CD14-positive monocyte (primary cell): Measurements from ENCODE around the gene FGFRL1. TPM values are rescaled to one million over a fixed set of nuclear protein-coding genes. Genes with fewer than 3 reads are reported as not detected.

Source experiments
- DNase-seq, 3 donors: peaks; one replicate each; pipeline ENCODE4 v3.0.0-alpha.2; 2011 to 2022
- H2AFZ ChIP-seq: 2 replicates; pipeline ENCODE4 v1.6.0; 2012; ENCODE audit warnings: mild to moderate bottlenecking, low read depth, low read length, inconsistent platforms; ENCODE audit not compliant: insufficient read depth, poor library complexity, severe bottlenecking
- H3K27ac ChIP-seq, 2 donors: 1 replicate in 1 of 2; 2 replicates in 1 of 2; pipeline ENCODE4 v1.5.1; 2012 to 2013; ENCODE audit warnings: low read length in 2 of 2, control low read depth in 1 of 2, inconsistent platforms in 1 of 2, low read depth in 1 of 2, mild to moderate bottlenecking in 1 of 2
- H3K27me3 ChIP-seq, 2 donors: one replicate each; pipeline versions ENCODE4 v1.6.0 to v1.6.1; 2011 to 2013; ENCODE audit warnings: low read length in 2 of 2; ENCODE audit not compliant: control insufficient read depth in 2 of 2, insufficient read depth in 2 of 2
- H3K36me3 ChIP-seq, 2 donors: replicated peaks in 1 of 2; 1 replicate in 1 of 2; 2 replicates in 1 of 2; pipeline versions ENCODE4 v1.5.1 to v1.6.1; 2012 to 2013; ENCODE audit warnings: low read length in 2 of 2, control low read depth in 1 of 2, inconsistent platforms in 1 of 2, mild to moderate bottlenecking in 1 of 2; ENCODE audit not compliant: insufficient read depth in 2 of 2, control insufficient read depth in 1 of 2
- H3K4me1 ChIP-seq, 2 donors: 1 replicate in 1 of 2; 2 replicates in 1 of 2; pipeline versions ENCODE4 v1.5.1 to v1.6.1; 2012 to 2013; ENCODE audit warnings: low read length in 2 of 2, control low read depth in 1 of 2, inconsistent platforms in 1 of 2, mild to moderate bottlenecking in 1 of 2, moderate library complexity in 1 of 2; ENCODE audit not compliant: insufficient read depth in 2 of 2, control insufficient read depth in 1 of 2
- H3K4me2 ChIP-seq: replicated peaks from 2 replicates; pipeline ENCODE3; 2012; ENCODE audit warnings: low read length, moderate library complexity, mild to moderate bottlenecking; ENCODE audit not compliant: poor library complexity, severe bottlenecking; ENCODE audit errors: extremely low read depth
- H3K4me3 ChIP-seq, 3 experiments: fragments of 200-600 bp in 1 of 3; sonication (generic) in 1 of 3; replicated peaks in 1 of 3; 1 replicate in 2 of 3; 2 replicates in 1 of 3; pipeline ENCODE4 v1.5.1; 2011 to 2013; ENCODE audit warnings: low read length in 3 of 3, mild to moderate bottlenecking in 3 of 3, control low read depth in 2 of 3, low read depth in 2 of 3, inconsistent platforms in 1 of 3, moderate library complexity in 1 of 3
- H3K79me2 ChIP-seq: 2 replicates; pipeline ENCODE4 v1.6.0; 2012; ENCODE audit warnings: mild to moderate bottlenecking, control low read depth, inconsistent platforms, low read length, moderate library complexity; ENCODE audit not compliant: insufficient read depth
- H3K9ac ChIP-seq: 2 replicates; pipeline ENCODE4 v1.6.0; 2017; ENCODE audit warnings: low read length, mild to moderate bottlenecking; ENCODE audit not compliant: insufficient read depth, poor library complexity, severe bottlenecking
- H3K9me3 ChIP-seq, 2 donors: replicated peaks in 1 of 2; 1 replicate in 1 of 2; 2 replicates in 1 of 2; pipeline versions ENCODE4 v1.5.1 to v1.6.1; 2012 to 2013; ENCODE audit warnings: low read length in 2 of 2, control low read depth in 1 of 2; ENCODE audit not compliant: control insufficient read depth in 1 of 2, insufficient read depth in 1 of 2
- H4K20me1 ChIP-seq: 2 replicates; pipeline ENCODE4 v1.6.0; 2012; ENCODE audit warnings: mild to moderate bottlenecking, low read length, control low read depth, moderate library complexity; ENCODE audit not compliant: insufficient read depth
- H3K27ac Mint-ChIP-seq, 7 donors: one replicate each; pipeline ENCODE4 v1.8.0; 2020; ENCODE audit warnings: mild to moderate bottlenecking in 7 of 7, mixed read lengths in 7 of 7, moderate library complexity in 6 of 7, inconsistent platforms in 2 of 7
- H3K27me3 Mint-ChIP-seq, 3 donors: one replicate each; pipeline ENCODE4 v1.8.0; 2021 to 2022; ENCODE audit warnings: low read depth in 3 of 3, mild to moderate bottlenecking in 3 of 3, mixed read lengths in 3 of 3, moderate library complexity in 3 of 3, inconsistent platforms in 1 of 3
- H3K36me3 Mint-ChIP-seq, 2 donors: one replicate each; pipeline ENCODE4 v1.8.0; 2020; ENCODE audit warnings: mixed read lengths in 2 of 2, inconsistent platforms in 1 of 2, mild to moderate bottlenecking in 1 of 2
- H3K4me1 Mint-ChIP-seq: one replicate; pipeline ENCODE4 v1.8.0; 2020; ENCODE audit warnings: mild to moderate bottlenecking, mixed read lengths
- H3K4me3 Mint-ChIP-seq, 2 donors: one replicate each; pipeline ENCODE4 v1.8.0; 2020; ENCODE audit warnings: mild to moderate bottlenecking in 2 of 2, mixed read lengths in 2 of 2, moderate library complexity in 1 of 2
- H3K9me3 Mint-ChIP-seq, 7 donors: one replicate each; pipeline ENCODE4 v1.8.0; 2020 to 2022; ENCODE audit warnings: mixed read lengths in 7 of 7, mild to moderate bottlenecking in 6 of 7, moderate library complexity in 6 of 7, inconsistent platforms in 2 of 7
- WGBS: methylation state at CpG from one replicate; pipeline ENCODE4 v1.1.5; 2013; ENCODE audit warnings: missing lambda C conversion rate; ENCODE audit not compliant: insufficient coverage; 5-methylcytosine and 5-hydroxymethylcytosine counted together
- intact Hi-C, 2 donors: fragments of 100-400 bp; cut with micrococcal nuclease; formaldehyde crosslinking; loops; one replicate each; pipeline versions ENCODE4 v1.15.0 to v1.15.1; 2023
- polyA plus RNA-seq, 3 donors: library from polyadenylated mRNA; depleted of rRNA in 1 of 3; unstranded in 2 of 3; stranded (reverse) in 1 of 3; fragments of 300-500 nt in 2 of 3; fragments of >200 nt in 1 of 3; fragmentation: Illumina TruSeq in 2 of 3; gene quantifications; 1 replicate in 2 of 3; 2 replicates in 1 of 3; pipeline ENCODE4 v1.2.3, GENCODE V29; 2012 to 2021
- TF ChIP-seq, protein P1 (sequence below): fragments of 200-600 bp; IDR thresholded peaks from one replicate; pipeline ENCODE4 v1.8.0; 2022; ENCODE audit warnings: antibody characterized with exemption, mild to moderate bottlenecking

The FGFRL1 gene
- polyA plus RNA-seq, 3 donors, result 0.17 to 77.7 (median 0.28) TPM

DNA sequence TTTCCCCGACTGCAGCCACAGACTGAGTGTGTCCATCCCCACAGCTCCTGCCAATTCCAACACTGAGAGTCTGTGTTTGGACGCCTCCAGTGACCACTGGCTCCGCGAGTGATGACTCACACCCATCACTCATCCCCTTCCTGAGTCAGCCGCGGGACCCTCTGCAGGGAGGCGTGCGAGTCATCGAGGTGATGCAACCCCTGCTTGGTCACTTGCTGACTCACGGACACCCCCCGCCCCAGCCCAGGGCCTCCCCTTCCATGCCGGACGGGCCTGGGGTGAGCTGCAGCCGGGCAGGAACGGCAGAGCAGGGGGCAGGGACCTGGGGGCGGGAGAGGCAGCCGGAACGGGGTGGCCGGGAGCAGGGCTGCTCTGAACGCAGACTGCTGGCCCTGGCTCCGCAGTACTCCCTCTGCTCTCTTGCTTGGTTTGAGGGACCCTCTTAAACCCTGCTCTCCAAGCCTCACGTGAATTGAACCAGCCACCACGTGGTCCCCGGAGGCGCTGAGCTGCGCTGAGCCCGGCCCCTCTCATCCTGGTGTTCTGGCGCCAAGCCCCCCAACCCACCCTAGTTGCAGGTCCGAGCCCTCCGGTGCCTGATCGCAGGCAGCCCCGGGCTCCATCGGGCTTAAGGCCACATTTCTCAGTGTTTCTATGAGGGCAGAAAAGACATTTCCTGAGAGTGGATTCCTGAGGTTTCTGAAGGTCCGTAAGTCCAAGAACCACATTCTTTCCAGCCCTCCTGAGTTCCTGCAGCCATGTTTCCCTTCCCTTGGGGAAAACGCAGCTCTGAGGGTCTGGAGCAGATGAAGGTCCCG is 32.4 kb downstream of the FGFRL1 start:
- H3K9ac ChIP-seq, result peak overlapping the region; percentile 62
- peaks cover 0 to 8% of the 10 kb centered on the region in 2 donors for H3K9me3 ChIP-seq
- intact Hi-C loops, result loop anchor here in 1 of 2 donors (5.0 kb wide), 1 partner anchor 38 kb away; no protein-coding TSS in a partner anchor
- H3K4me3 ChIP-seq, result peak overlapping the region in 1 of 3 experiments; percentile 32
- peak; percentile 90 to 99 (median 95) for DNase-seq
- Mint-ChIP-seq H3K9me3 (peaks cover 0 to 14% (median 6%) of the 10 kb centered on the region in 7 donors), H3K4me1 (peaks cover 21% of the 10 kb centered on the region), H3K4me3 (peak overlapping the region in 1 of 2 donors; percentile 72), H3K36me3 (peaks cover 0 to 3% of the 10 kb centered on the region in 2 donors), H3K27ac (peak overlapping the region in 6 of 7 donors; percentile 48 to 95 (median 77)), H3K27me3 (peaks cover 5 to 45% (median 24%) of the 10 kb centered on the region in 3 donors)
- 20% methylated on average over 30 of the region's 36 CpGs for WGBS
- peak overlapping the region; percentile 41 for H3K4me2 ChIP-seq
- no peaks in the 10 kb centered on the region for H3K79me2 ChIP-seq
- no peaks in the 10 kb centered on the region for H3K36me3 ChIP-seq
- H3K27ac ChIP-seq, result peak overlapping the region in 1 of 2 donors; percentile 73
- H4K20me1 ChIP-seq, result no peaks in the 10 kb centered on the region
- peaks cover 17 to 25% of the 10 kb centered on the region in 2 donors for H3K4me1 ChIP-seq
- peak overlapping the region; percentile 41 for H2AFZ ChIP-seq
- TF ChIP-seq, protein P1, sequence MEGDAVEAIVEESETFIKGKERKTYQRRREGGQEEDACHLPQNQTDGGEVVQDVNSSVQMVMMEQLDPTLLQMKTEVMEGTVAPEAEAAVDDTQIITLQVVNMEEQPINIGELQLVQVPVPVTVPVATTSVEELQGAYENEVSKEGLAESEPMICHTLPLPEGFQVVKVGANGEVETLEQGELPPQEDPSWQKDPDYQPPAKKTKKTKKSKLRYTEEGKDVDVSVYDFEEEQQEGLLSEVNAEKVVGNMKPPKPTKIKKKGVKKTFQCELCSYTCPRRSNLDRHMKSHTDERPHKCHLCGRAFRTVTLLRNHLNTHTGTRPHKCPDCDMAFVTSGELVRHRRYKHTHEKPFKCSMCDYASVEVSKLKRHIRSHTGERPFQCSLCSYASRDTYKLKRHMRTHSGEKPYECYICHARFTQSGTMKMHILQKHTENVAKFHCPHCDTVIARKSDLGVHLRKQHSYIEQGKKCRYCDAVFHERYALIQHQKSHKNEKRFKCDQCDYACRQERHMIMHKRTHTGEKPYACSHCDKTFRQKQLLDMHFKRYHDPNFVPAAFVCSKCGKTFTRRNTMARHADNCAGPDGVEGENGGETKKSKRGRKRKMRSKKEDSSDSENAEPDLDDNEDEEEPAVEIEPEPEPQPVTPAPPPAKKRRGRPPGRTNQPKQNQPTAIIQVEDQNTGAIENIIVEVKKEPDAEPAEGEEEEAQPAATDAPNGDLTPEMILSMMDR, result no peak
- H3K27me3 ChIP-seq, result peaks cover 0 to 16% of the 10 kb centered on the region in 2 donors

DNA sequence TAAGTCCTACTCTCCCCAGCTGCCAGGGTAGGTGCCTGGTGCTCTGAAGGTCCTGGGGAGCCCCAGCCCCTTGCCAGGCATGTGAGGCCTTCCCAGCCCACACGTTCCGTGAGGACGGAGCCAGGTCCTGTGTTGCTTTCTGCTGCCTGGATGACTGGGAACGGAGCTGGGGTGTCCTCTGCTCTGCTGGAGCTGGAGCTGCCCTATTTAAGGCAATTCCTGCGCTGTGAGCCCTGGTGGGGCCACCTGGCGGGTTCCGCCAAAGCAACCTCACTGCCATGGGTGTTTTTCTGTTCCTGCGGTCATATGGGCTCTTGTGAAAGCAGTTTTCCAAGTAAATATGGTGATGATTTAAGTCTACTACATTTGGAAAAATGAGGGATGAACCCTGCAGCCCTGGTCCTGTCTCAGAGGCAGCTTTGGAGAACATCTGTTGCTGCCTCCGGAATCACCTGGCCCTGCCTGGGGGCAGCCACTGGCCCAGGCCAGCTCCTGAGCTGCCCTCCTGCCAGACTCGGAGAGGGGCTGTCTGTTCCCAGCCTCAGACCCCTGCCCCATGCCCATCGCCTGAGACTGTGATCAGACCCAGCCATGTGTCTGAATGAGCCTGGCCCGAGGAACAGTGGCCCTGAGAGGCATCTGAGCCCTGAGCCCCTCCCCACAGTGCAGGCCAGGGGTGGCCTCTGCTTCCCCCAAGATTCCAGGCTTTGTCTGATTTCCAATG is 33.2 kb downstream of the FGFRL1 start:
- Histone ChIP-seq H3K4me2 (peak overlapping the region; percentile 41), H3K79me2 (no peaks in the 10 kb centered on the region), H3K9me3 (peaks cover 6 to 15% of the 10 kb centered on the region in 2 donors), H3K9ac (peak overlapping the region; percentile 62), H4K20me1 (no peaks in the 10 kb centered on the region), H3K27ac (peak overlapping the region in 1 of 2 donors; percentile 66), H3K4me3 (no peak overlapping the region), H3K27me3 (peaks cover 0 to 16% of the 10 kb centered on the region in 2 donors), H2AFZ (no peak overlapping the region), H3K36me3 (no peaks in the 10 kb centered on the region), H3K4me1 (peaks cover 17 to 31% of the 10 kb centered on the region in 2 donors)
- Mint-ChIP-seq H3K9me3 (peaks cover 5 to 21% (median 11%) of the 10 kb centered on the region in 7 donors), H3K4me3 (peak overlapping the region in 1 of 2 donors; percentile 30), H3K4me1 (peaks cover 27% of the 10 kb centered on the region), H3K27ac (peak overlapping the region in 5 of 7 donors; percentile 43 to 69 (median 66)), H3K27me3 (peaks cover 5 to 50% (median 24%) of the 10 kb centered on the region in 3 donors), H3K36me3 (peaks cover 0 to 7% of the 10 kb centered on the region in 2 donors)
- intact Hi-C loops, result loop anchor here in 1 of 2 donors (5.0 kb wide), 1 partner anchor 38 kb away; no protein-coding TSS in a partner anchor
- no peak for DNase-seq
- TF ChIP-seq, protein P1, result no peak
- 92% methylated on average over 12 of the region's 12 CpGs for WGBS
